ENCODE results near the gene KRTAP5-1. TPM values are rescaled to one million over a fixed set of nuclear protein-coding genes. Genes with fewer than 3 reads are reported as not detected.

Gene KRTAP5-1
- polyA plus RNA-seq, 1 donor, result 3.0 TPM

- no CpG with 5 or more reads among the region's 13 CpGs for WGBS (ENCODE audit: insufficient coverage, low lambda C conversion rate)
- no peak overlapping the region for H3K27ac ChIP-seq (ENCODE audit: low read length)
- no peaks in the 10 kb centered on the region for H3K36me3 ChIP-seq (ENCODE audit: control insufficient read depth, insufficient read depth, low read length)
- no peaks in the 10 kb centered on the region for H3K9me3 ChIP-seq (ENCODE audit: control insufficient read depth, low read depth, low read length)
- H3K27me3 ChIP-seq (ENCODE audit: control insufficient read depth, insufficient read depth, low read length), result peaks cover 18% of the 10 kb centered on the region
- no peak overlapping the region for H3K4me3 ChIP-seq (ENCODE audit: low read length)
- H3K4me1 ChIP-seq (ENCODE audit: control insufficient read depth, insufficient read depth, low read length), result peaks cover 28% of the 10 kb centered on the region
- DNase-seq, result no peak
Observed at GRCh38 chr11:1543606-1544263, 41.3 kb downstream of the KRTAP5-1 start.

GRCh38 chr11:1542267-1542666 lies 42.8 kb downstream of the KRTAP5-1 start:
- H3K27me3 ChIP-seq (ENCODE audit: control insufficient read depth, insufficient read depth, low read length), result peaks cover 9% of the 10 kb centered on the region

GRCh38 chr11:1541474-1542204 lies 43.4 kb downstream of the KRTAP5-1 start:
- Histone ChIP-seq H3K4me3 (ENCODE audit: low read length) (no peak overlapping the region), H3K36me3 (ENCODE audit: control insufficient read depth, insufficient read depth, low read length) (peaks cover 2% of the 10 kb centered on the region), H3K27me3 (ENCODE audit: control insufficient read depth, insufficient read depth, low read length) (peaks cover 7% of the 10 kb centered on the region), H3K27ac (ENCODE audit: low read length) (no peak overlapping the region), H3K4me1 (ENCODE audit: control insufficient read depth, insufficient read depth, low read length) (peaks cover 19% of the 10 kb centered on the region), H3K9me3 (ENCODE audit: control insufficient read depth, low read depth, low read length) (no peaks in the 10 kb centered on the region)
- DNase-seq, result no peak
- no CpG with 5 or more reads among the region's 22 CpGs for WGBS (ENCODE audit: insufficient coverage, low lambda C conversion rate)

More at GRCh38 chr11:1542267-1542666, 42.8 kb downstream of the KRTAP5-1 start:
- Histone ChIP-seq H3K9me3 (ENCODE audit: control insufficient read depth, low read depth, low read length) (no peaks in the 10 kb centered on the region), H3K4me1 (ENCODE audit: control insufficient read depth, insufficient read depth, low read length) (peaks cover 20% of the 10 kb centered on the region), H3K4me3 (ENCODE audit: low read length) (no peak overlapping the region), H3K36me3 (ENCODE audit: control insufficient read depth, insufficient read depth, low read length) (no peaks in the 10 kb centered on the region), H3K27ac (ENCODE audit: low read length) (no peak overlapping the region)
- no CpG with 5 or more reads among the region's 10 CpGs for WGBS (ENCODE audit: insufficient coverage, low lambda C conversion rate)
- peak in 1 of 2 donors; percentile 53 for DNase-seq

- Histone ChIP-seq H3K9me3 (ENCODE audit: control insufficient read depth, low read depth, low read length) (no peaks in the 10 kb centered on the region), H3K36me3 (ENCODE audit: control insufficient read depth, insufficient read depth, low read length) (peaks cover 8% of the 10 kb centered on the region), H3K4me1 (ENCODE audit: control insufficient read depth, insufficient read depth, low read length) (peaks cover 9% of the 10 kb centered on the region), H3K27me3 (ENCODE audit: control insufficient read depth, insufficient read depth, low read length) (no peaks in the 10 kb centered on the region), H3K27ac (ENCODE audit: low read length) (no peak overlapping the region), H3K4me3 (ENCODE audit: low read length) (no peak overlapping the region)
- DNase-seq, result no peak
- no CpG with 5 or more reads among the region's 6 CpGs for WGBS (ENCODE audit: insufficient coverage, low lambda C conversion rate)
Observed at GRCh38 chr11:1540074-1540473, 45.0 kb downstream of the KRTAP5-1 start.

- WGBS (ENCODE audit: insufficient coverage, low lambda C conversion rate), result 90% methylated on average over 4 of the region's 5 CpGs
- no peak for DNase-seq
Observed at GRCh38 chr11:1538153-1538552, 46.9 kb downstream of the KRTAP5-1 start.

GRCh38 chr11:1536065-1536843 lies 48.8 kb downstream of the KRTAP5-1 start:
- H3K4me3 ChIP-seq (ENCODE audit: low read length), result no peak overlapping the region
- peaks cover 22% of the 10 kb centered on the region for H3K36me3 ChIP-seq (ENCODE audit: control insufficient read depth, insufficient read depth, low read length)
- no peaks in the 10 kb centered on the region for H3K9me3 ChIP-seq (ENCODE audit: control insufficient read depth, low read depth, low read length)
- H3K27me3 ChIP-seq (ENCODE audit: control insufficient read depth, insufficient read depth, low read length), result no peaks in the 10 kb centered on the region
- H3K27ac ChIP-seq (ENCODE audit: low read length), result no peak overlapping the region
- DNase-seq, result no peak
- H3K4me1 ChIP-seq (ENCODE audit: control insufficient read depth, insufficient read depth, low read length), result no peaks in the 10 kb centered on the region
- 0% methylated on average over 1 of the region's 16 CpGs for WGBS (ENCODE audit: insufficient coverage, low lambda C conversion rate)

More at GRCh38 chr11:1538153-1538552, 46.9 kb downstream of the KRTAP5-1 start:
- Histone ChIP-seq H3K9me3 (ENCODE audit: control insufficient read depth, low read depth, low read length) (no peaks in the 10 kb centered on the region), H3K4me3 (ENCODE audit: low read length) (no peak overlapping the region), H3K36me3 (ENCODE audit: control insufficient read depth, insufficient read depth, low read length) (peaks cover 15% of the 10 kb centered on the region), H3K27me3 (ENCODE audit: control insufficient read depth, insufficient read depth, low read length) (no peaks in the 10 kb centered on the region), H3K27ac (ENCODE audit: low read length) (no peak overlapping the region), H3K4me1 (ENCODE audit: control insufficient read depth, insufficient read depth, low read length) (peaks cover 9% of the 10 kb centered on the region)

GRCh38 chr11:1534682-1535081 lies 50.4 kb downstream of the KRTAP5-1 start:
- no peak for DNase-seq
- Histone ChIP-seq H3K9me3 (ENCODE audit: control insufficient read depth, low read depth, low read length) (no peaks in the 10 kb centered on the region), H3K4me1 (ENCODE audit: control insufficient read depth, insufficient read depth, low read length) (no peaks in the 10 kb centered on the region), H3K4me3 (ENCODE audit: low read length) (no peak overlapping the region), H3K27ac (ENCODE audit: low read length) (no peak overlapping the region), H3K36me3 (ENCODE audit: control insufficient read depth, insufficient read depth, low read length) (peaks cover 22% of the 10 kb centered on the region), H3K27me3 (ENCODE audit: control insufficient read depth, insufficient read depth, low read length) (no peaks in the 10 kb centered on the region)
- no CpG with 5 or more reads among the region's 14 CpGs for WGBS (ENCODE audit: insufficient coverage, low lambda C conversion rate)

Other genes starting within 250 kb of the KRTAP5-1 start
- gene BRSK2, start 195.3 kb downstream of the KRTAP5-1 start, polyA plus RNA-seq, result 14.7 TPM
- gene MOB2, start 98.5 kb downstream of the KRTAP5-1 start, polyA plus RNA-seq, result 27.2 TPM
- 16.9 TPM for gene DUSP8, start 13.0 kb downstream of the KRTAP5-1 start, polyA plus RNA-seq
- gene KRTAP5-2, start 13.0 kb upstream of the KRTAP5-1 start, polyA plus RNA-seq, result 0.42 TPM
- gene KRTAP5-3, start 23.2 kb upstream of the KRTAP5-1 start, polyA plus RNA-seq, result not detected
- gene KRTAP5-4, start 36.9 kb upstream of the KRTAP5-1 start, polyA plus RNA-seq, result not detected
- 0.18 TPM for gene KRTAP5-5, start 44.5 kb upstream of the KRTAP5-1 start, polyA plus RNA-seq
- gene KRTAP5-6, start 111.9 kb upstream of the KRTAP5-1 start, polyA plus RNA-seq, result not detected
- 0.67 TPM for gene IFITM10, start 165.3 kb upstream of the KRTAP5-1 start, polyA plus RNA-seq
- 341 TPM for gene CTSD, start 178.6 kb upstream of the KRTAP5-1 start, polyA plus RNA-seq
- gene SYT8, start 249.7 kb upstream of the KRTAP5-1 start, polyA plus RNA-seq, result 2.7 TPM